22Rv1 (cell line): Measurements from ENCODE around the gene PTPRJ.

ENCODE experiments used
- ZFX ChIP-seq: fragments of 450-650 bp; IDR thresholded peaks from 2 replicates; pipeline ENCODE4 v1.6.1; 2017; ENCODE audit warnings: antibody characterized with exemption, borderline replicate concordance
- TF ChIP-seq, protein P1 (sequence below): fragments of 450-650 bp; IDR thresholded peaks from 2 replicates; pipeline ENCODE4 v1.5.1; 2017; ENCODE audit warnings: mild to moderate bottlenecking

- TF ChIP-seq, protein P1, sequence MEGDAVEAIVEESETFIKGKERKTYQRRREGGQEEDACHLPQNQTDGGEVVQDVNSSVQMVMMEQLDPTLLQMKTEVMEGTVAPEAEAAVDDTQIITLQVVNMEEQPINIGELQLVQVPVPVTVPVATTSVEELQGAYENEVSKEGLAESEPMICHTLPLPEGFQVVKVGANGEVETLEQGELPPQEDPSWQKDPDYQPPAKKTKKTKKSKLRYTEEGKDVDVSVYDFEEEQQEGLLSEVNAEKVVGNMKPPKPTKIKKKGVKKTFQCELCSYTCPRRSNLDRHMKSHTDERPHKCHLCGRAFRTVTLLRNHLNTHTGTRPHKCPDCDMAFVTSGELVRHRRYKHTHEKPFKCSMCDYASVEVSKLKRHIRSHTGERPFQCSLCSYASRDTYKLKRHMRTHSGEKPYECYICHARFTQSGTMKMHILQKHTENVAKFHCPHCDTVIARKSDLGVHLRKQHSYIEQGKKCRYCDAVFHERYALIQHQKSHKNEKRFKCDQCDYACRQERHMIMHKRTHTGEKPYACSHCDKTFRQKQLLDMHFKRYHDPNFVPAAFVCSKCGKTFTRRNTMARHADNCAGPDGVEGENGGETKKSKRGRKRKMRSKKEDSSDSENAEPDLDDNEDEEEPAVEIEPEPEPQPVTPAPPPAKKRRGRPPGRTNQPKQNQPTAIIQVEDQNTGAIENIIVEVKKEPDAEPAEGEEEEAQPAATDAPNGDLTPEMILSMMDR = no peak
- TF ChIP-seq ZFX = no peak
Observed at GRCh38 chr11:48025293-48025983, 45.1 kb downstream of the PTPRJ start.
